KOPT-K1 (cell line): Measurements from ENCODE around the gene PRR33.
A peak's percentile ranks its signal among the peaks of the same experiment; 100 is the strongest.

Experiments
- H3K27ac ChIP-seq: fragments of 200-600 bp; sonication (generic); 2 replicates; pipeline ENCODE4 v1.5.1; 2016; ENCODE audit warnings: antibody characterized with exemption, mild to moderate bottlenecking, low read depth, low read length; ENCODE audit not compliant: poor library complexity, severe bottlenecking
- H3K36me3 ChIP-seq: fragments of 200-600 bp; sonication (generic); 2 replicates; pipeline ENCODE4 v1.5.1; 2017; ENCODE audit warnings: antibody characterized with exemption, mild to moderate bottlenecking, low read length, moderate library complexity; ENCODE audit not compliant: insufficient read depth
- H3K9me3 ChIP-seq: fragments of 200-600 bp; sonication (generic); 2 replicates; pipeline ENCODE4 v1.5.1; 2017; ENCODE audit warnings: antibody characterized with exemption, low read length, mild to moderate bottlenecking; ENCODE audit not compliant: insufficient read depth, poor library complexity, severe bottlenecking

PRR33 gene

GRCh38 chr11:1931341-1932104 lies 39.8 kb upstream of the PRR33 start:
- Histone ChIP-seq H3K9me3 (no peaks in the 10 kb centered on the region), H3K27ac (no peak overlapping the region), H3K36me3 (no peaks in the 10 kb centered on the region)

GRCh38 chr11:1930462-1930830 lies 38.8 kb upstream of the PRR33 start:
- Histone ChIP-seq H3K27ac (no peak overlapping the region), H3K9me3 (no peaks in the 10 kb centered on the region), H3K36me3 (no peaks in the 10 kb centered on the region)

GRCh38 chr11:1929621-1930461 lies 38.1 kb upstream of the PRR33 start:
- Histone ChIP-seq H3K27ac (no peak overlapping the region), H3K9me3 (no peaks in the 10 kb centered on the region), H3K36me3 (no peaks in the 10 kb centered on the region)

GRCh38 chr11:1928891-1929541 lies 37.3 kb upstream of the PRR33 start:
- no peaks in the 10 kb centered on the region for H3K36me3 ChIP-seq
- H3K27ac ChIP-seq: no peak overlapping the region
- no peaks in the 10 kb centered on the region for H3K9me3 ChIP-seq

GRCh38 chr11:1928470-1928890 lies 36.8 kb upstream of the PRR33 start:
- Histone ChIP-seq H3K36me3 (no peaks in the 10 kb centered on the region), H3K27ac (no peak overlapping the region)

GRCh38 chr11:1927848-1928469 lies 36.3 kb upstream of the PRR33 start:
- no peak overlapping the region for H3K27ac ChIP-seq
- H3K9me3 ChIP-seq: no peaks in the 10 kb centered on the region
- no peaks in the 10 kb centered on the region for H3K36me3 ChIP-seq

More at GRCh38 chr11:1928470-1928890, 36.8 kb upstream of the PRR33 start:
- H3K9me3 ChIP-seq: no peaks in the 10 kb centered on the region

GRCh38 chr11:1927026-1927847 lies 35.5 kb upstream of the PRR33 start:
- no peaks in the 10 kb centered on the region for H3K9me3 ChIP-seq
- H3K27ac ChIP-seq: no peak overlapping the region
- H3K36me3 ChIP-seq: no peaks in the 10 kb centered on the region

- H3K9me3 ChIP-seq: no peaks in the 10 kb centered on the region
- H3K36me3 ChIP-seq: no peaks in the 10 kb centered on the region
- no peak overlapping the region for H3K27ac ChIP-seq
Observed at GRCh38 chr11:1926156-1927025, 34.7 kb upstream of the PRR33 start.

GRCh38 chr11:1925373-1926155 lies 33.9 kb upstream of the PRR33 start:
- H3K36me3 ChIP-seq: no peaks in the 10 kb centered on the region
- no peak overlapping the region for H3K27ac ChIP-seq

GRCh38 chr11:1924646-1925372 lies 33.1 kb upstream of the PRR33 start:
- H3K9me3 ChIP-seq: no peaks in the 10 kb centered on the region
- no peaks in the 10 kb centered on the region for H3K36me3 ChIP-seq
- peak overlapping the region; percentile 17 for H3K27ac ChIP-seq

More at GRCh38 chr11:1925373-1926155, 33.9 kb upstream of the PRR33 start:
- no peaks in the 10 kb centered on the region for H3K9me3 ChIP-seq

- Histone ChIP-seq H3K27ac (peak overlapping the region; percentile 17), H3K9me3 (no peaks in the 10 kb centered on the region)
Observed at GRCh38 chr11:1924181-1924580, 32.5 kb upstream of the PRR33 start.

GRCh38 chr11:1923201-1923956 lies 31.7 kb upstream of the PRR33 start:
- Histone ChIP-seq H3K9me3 (no peaks in the 10 kb centered on the region), H3K36me3 (no peaks in the 10 kb centered on the region), H3K27ac (peak overlapping the region; percentile 60)

More at GRCh38 chr11:1924181-1924580, 32.5 kb upstream of the PRR33 start:
- no peaks in the 10 kb centered on the region for H3K36me3 ChIP-seq
